GM10847 (cell line): ENCODE results near the gene NDUFB11.

Source experiments
- POLR2A ChIP-seq: IDR thresholded peaks from 2 replicates; pipeline ENCODE4 v1.6.1; 2011; ENCODE audit not compliant: insufficient read length; ENCODE audit errors: extremely low read depth

Gene NDUFB11

GRCh38 chrX:47144626-47145394 lies at the start of gene NDUFB11, which contains the start of gene RBM10:
TSS of gene NDUFB11 (minus strand) at chrX:47144702. CDS start at chrX:47144679, 23 bp downstream.
TSS of gene RBM10 (plus strand) at chrX:47145221. CDS start at chrX:47147482, 2,261 bp downstream.
- TF ChIP-seq POLR2A = peak; percentile 70

GRCh38 chrX:47193475-47194193 lies 49.1 kb upstream of the NDUFB11 start, which contains the start of gene UBA1:
TSS of gene UBA1 (plus strand) at chrX:47193829. CDS start at chrX:47198803, 4,974 bp downstream.
- TF ChIP-seq POLR2A = peak; percentile 81

GRCh38 chrX:47191806-47192401 lies 47.4 kb upstream of the NDUFB11 start:
- TF ChIP-seq POLR2A = no peak

GRCh38 chrX:47191331-47191730 lies 46.8 kb upstream of the NDUFB11 start:
- TF ChIP-seq POLR2A = no peak

- TF ChIP-seq POLR2A = peak; percentile 77
These were observed 46.2 kb upstream of the NDUFB11 start for GRCh38 chrX:47190445-47191269.

- no peak for TF ChIP-seq POLR2A
These were observed 45.4 kb upstream of the NDUFB11 start for GRCh38 chrX:47189906-47190305.

GRCh38 chrX:47187106-47187677 lies 42.7 kb upstream of the NDUFB11 start:
- no peak for TF ChIP-seq POLR2A

GRCh38 chrX:47186096-47186740 lies 41.7 kb upstream of the NDUFB11 start:
- no peak for TF ChIP-seq POLR2A

GRCh38 chrX:47185241-47185640 lies 40.7 kb upstream of the NDUFB11 start:
- no peak for TF ChIP-seq POLR2A

GRCh38 chrX:47184486-47184885 lies 40.0 kb upstream of the NDUFB11 start:
- no peak for TF ChIP-seq POLR2A

GRCh38 chrX:47182106-47182700 lies 37.7 kb upstream of the NDUFB11 start:
- TF ChIP-seq POLR2A = no peak

GRCh38 chrX:47181301-47181700 lies 36.8 kb upstream of the NDUFB11 start:
- no peak for TF ChIP-seq POLR2A

GRCh38 chrX:47180346-47180745 lies 35.8 kb upstream of the NDUFB11 start:
- no peak for TF ChIP-seq POLR2A

- no peak for TF ChIP-seq POLR2A
These were observed 35.4 kb upstream of the NDUFB11 start for GRCh38 chrX:47179928-47180255.
